AG08396 (cell line): ENCODE data around the gene BARX1.
"Not testable (repeated sequence)": the region's sequence is repeated elsewhere in the genome, so short reads cannot be mapped to it uniquely, and the experiment has no call there.

ENCODE experiments used
- DNase-seq: peaks from one replicate; pipeline ENCODE4 v3.0.0; 2012; ENCODE audit warnings: low spot score, mixed read lengths

Gene BARX1

GRCh38 chr9:93955111-93955980, at the start of gene BARX1:
TSS of gene BARX1 (minus strand) at chr9:93955355. CDS start at chr9:93955146, 209 bp downstream.
- DNase-seq: no peak

DNA sequence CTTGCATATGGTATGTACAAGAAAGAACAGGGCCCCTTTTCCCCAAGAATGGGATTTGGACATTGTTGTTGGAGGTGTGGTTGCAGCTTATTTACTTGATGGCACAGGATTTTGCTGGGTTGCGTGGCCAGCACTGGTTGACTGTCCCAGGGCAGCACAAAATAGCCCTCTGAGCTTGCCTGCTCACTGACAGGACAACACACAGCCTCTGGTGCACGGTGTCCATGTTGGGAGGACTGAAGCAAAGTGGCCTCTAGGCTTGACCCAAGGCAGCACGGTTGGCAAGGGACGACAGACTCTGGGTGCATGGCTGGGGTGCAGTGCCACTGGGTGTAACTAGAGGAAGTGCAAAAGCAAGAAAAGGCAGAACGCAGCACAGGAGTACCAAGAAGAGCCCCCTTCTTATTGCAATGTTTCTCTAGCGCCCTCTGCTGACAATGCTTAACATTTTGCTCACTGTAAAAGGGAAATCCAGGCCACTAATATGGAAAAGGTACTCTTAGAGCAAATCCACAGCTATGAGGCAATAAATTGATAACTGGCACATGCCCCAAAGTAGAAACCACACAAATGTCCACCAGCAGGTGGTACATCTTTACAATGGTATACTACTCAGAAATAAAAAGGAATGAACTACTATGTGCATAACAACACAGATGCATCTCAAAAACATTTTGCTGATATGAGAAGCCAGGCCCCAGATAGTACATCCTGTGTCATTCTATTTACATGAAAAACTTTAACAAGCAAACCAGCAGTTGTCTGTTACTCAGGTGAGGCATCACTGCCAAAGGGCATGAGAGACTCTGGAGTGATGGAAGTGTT, 47.4 kb upstream of the BARX1 start:
- DNase-seq: peak; percentile 16

GRCh38 chr9:93996863-93997262, 41.7 kb upstream of the BARX1 start:
- DNase-seq: no peak

DNA sequence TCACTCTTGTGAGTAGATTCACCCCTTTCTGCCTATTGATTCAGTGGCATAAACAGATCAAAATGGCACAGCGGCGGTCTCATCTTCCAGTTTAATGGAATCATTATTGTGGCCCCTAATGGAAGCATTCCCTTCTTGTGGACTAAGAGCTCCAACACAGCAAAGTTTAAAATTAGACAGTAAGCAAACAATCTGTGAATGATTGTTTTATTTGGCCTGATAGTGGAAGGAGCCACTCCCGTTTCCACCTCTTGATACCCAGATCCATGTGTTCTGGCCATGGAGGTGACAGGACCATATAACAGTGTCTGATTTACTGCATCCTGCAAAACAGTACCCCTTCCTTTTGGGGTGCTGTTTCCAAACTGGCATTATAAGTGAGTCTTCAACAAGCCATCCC, 41.2 kb upstream of the BARX1 start:
- no peak for DNase-seq

DNA sequence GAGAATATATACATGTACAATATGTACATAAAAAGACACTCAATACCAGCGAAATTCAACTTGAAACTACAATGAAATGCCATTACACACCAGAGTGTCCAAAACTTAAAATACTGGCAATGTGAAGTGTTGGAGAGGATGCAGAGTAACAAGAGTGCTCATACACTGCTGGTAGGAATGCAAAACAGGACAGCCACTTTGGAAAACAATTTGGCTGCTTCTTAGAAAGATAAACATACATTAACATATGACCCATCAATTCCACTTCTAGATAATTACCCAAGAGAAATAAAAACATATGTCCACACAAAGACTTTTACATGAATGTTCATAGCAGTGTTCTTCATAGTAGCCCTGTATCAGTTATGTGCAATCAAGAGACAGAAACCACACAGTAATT, 39.4 kb upstream of the BARX1 start:
- DNase-seq: no peak

GRCh38 chr9:93994132-93994531, 39.0 kb upstream of the BARX1 start:
- no peak for DNase-seq

GRCh38 chr9:93992830-93993229, 37.7 kb upstream of the BARX1 start:
- DNase-seq: no peak

- DNase-seq: no peak
Measured at GRCh38 chr9:93990448-93990847, 35.3 kb upstream of the BARX1 start.

DNA sequence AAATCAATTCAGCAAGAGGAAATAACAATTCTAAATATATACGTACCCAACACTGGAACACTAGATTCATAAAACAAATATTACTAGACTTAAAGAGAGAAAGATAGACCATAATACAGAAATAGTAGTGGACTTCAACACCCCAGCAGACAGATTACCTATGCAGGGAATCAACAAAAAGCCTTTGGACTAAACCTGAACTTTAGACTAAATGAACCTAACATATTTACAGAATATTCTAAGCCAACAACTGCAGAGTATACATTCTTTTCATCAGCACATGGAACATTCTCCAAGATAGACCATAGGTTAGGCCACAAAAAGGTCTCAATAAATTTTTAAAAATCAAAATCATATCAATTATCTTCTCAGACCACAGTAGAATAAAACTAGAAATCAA, 32.9 kb upstream of the BARX1 start:
- DNase-seq: no peak

DNA sequence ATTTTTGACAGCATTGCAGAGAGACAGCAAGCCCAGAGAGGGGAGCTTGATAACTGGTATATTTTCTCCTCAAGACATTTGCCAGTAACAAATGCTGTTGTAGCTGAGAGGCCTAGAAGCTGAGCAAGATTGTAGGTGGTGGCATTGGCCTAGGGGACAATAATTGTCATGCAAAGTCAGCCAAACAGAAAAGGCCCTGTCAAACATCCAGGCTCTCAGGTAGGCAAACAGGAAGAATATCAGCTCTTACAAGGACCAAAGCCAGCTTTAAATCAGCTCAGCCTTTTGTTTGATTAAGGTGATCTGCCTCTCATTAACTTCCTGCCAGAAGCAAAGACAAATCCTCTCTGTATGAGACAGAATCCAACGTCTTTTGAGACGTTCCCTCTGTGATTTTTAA, 29.7 kb upstream of the BARX1 start:
- no peak for DNase-seq

GRCh38 chr9:93983875-93984274, 28.7 kb upstream of the BARX1 start:
- no peak for DNase-seq

- no peak for DNase-seq
Measured at GRCh38 chr9:93979721-93980120, 24.6 kb upstream of the BARX1 start.

DNA sequence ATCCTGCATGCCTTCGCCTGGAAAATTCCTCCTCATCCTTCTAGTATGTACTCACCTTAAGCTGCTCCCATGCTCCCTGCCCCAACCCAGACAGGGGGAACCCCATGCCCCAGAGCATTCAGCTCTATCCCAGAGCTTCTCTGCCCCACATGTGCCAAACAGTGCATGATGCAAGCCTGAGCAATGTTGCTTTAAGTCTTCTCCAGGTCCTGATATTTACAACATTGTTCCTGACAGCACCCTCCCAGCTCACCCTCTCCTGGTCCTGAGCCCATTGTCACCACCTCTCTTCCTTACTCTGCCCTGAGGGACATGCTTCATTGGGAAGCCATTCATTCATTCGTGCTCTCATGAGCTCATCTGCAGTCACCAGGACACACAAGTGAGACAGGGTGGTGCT, 23.4 kb upstream of the BARX1 start:
- DNase-seq: no peak

- no peak for DNase-seq
Measured at GRCh38 chr9:93976973-93977372, 21.8 kb upstream of the BARX1 start.

DNA sequence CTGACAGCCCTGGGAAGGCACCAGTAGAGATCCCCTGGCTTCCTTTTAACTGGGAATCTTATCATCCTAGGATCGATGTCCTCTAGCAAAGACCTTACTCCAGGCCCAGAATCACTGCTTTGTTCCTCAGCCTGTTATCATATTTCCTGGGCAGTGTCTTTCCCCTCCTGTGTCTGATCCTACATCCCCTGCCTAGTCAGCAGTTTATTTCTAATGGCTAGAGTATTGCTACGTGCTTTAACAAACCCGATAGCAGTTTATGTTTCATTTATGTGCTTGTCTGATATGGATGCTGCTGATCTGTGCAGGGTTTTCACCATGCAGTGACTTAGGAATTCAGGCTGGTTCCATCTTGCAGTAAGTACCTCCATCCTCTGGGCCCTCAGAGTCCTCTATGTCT, 20.9 kb upstream of the BARX1 start:
- DNase-seq: no peak

DNA sequence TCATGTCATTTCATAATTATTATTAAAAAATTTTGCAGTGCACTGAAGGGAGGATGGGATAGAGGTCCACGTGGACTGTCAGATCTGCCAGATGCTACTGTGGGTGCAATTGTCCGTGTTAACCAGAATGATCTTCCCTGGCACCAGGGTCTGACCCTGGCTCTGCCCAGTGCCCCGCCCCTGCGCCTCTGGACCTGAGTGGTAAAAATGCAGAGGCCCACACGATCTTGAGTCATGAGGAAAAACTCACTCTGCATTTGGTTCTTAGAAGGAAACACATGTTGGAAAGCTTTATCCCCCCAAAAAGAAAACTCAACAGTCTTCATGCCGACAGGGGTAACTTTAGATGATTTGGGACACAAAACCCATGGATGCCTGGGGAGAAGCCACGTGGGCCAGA, 20.1 kb upstream of the BARX1 start:
- no peak for DNase-seq

DNA sequence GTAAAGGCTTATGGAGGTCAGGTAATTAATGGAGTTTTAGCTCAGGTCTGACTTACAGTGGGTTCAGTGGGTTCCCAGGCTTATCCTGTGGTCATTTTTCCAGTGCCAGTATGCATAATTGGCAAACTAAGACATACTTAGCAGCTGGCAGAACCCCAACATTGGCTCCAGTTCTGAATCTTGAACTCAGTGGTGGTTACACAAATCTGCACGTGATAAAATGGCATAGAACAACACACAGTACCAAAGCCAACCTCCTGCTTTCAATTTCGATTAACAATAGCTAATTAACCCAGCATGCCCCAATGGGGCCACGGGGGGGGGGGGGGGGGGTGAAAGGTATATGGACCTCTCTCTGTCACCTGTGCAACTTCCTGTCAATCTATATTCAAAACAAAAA, 19.0 kb upstream of the BARX1 start:
- no peak for DNase-seq

DNA sequence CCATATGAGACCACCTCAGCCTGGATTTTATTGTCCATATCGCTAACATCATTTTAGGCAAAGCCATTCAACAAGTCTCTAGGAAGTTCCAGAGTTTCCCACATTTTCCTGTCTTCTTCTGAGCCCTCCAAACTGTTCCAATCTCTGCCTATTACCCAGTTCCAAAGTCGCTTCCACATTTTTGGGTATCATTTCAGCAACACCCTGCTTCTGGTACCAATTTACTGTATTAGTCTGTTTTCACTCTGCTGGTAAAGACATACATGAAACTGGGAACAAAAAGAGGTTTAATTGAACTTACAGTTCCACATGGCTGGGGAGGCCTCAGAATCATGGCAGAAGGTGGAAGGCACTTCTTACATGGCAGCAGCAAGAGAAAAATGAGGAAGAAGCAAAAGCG, 17.5 kb upstream of the BARX1 start:
- DNase-seq: not testable (repeated sequence)

DNA sequence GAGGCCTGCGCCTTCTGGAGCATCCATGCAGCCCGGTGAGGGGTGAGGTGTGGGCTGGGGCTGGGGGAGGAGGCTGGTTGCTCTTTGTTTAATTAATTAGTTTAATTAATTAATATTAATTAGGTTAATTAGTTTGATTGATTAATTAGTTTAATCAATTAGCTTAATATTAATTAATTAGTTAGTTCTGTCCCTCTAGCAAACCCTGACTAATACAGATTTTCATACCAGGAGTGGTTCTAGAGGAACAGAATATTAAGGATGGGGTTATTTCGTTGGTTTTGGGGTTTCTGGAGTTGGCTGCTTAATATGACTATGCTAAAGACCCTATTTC, 14.1 kb upstream of the BARX1 start:
- DNase-seq: no peak

DNA sequence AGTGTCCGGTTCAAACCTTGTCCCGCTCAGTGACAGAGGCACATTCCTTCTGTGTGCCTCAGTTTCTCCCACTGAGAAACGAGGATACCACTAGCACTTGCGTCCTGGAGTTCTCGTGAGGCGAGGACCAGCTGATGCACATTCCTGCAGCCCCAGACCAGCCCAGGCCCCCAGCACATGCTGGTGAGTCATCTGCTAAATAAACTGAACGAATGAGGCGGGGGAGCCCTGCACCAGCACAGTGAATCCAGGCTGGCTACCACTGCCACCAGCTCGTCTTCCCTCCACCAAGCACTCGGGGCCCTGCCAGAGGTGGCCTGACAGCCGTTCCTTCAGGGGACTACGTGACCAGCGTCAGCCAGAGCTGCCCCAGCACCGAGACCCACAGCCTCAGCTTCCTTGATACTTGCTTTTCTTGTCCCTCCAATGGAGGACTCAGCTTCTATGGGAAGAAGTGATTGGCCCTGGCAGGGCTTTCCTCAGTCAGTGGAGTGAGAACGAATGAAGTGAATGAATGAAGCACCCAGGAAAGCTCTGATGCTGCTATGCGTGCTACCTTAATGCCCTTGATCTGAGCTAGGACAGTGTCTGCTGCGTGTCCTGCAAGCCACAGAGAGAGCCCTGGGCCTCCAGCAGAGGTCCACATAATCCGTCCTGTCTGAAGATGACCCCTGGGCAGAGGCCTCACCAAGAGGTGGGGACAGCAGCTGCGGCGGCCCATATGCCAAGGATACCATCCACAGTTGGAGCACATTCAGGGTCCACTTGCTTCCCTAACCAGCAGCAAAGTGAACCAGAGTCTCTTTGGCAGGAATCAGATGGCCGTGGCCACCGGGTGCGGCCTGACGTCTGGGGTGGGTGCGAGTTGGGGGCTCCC, 13.5 kb upstream of the BARX1 start:
- DNase-seq: peak; percentile 19

- no peak for DNase-seq
Measured at GRCh38 chr9:93967020-93967803, 12.1 kb upstream of the BARX1 start.
